GM10266 (cell line): ENCODE results near the gene OPHN1.
"Not testable (repeated sequence)": the region's sequence is repeated elsewhere in the genome, so short reads cannot be mapped to it uniquely, and the experiment has no call there.

Source experiments
- DNase-seq: peaks from one replicate; pipeline ENCODE4 v3.0.0; 2012; ENCODE audit errors: extremely low spot score
- TF ChIP-seq, protein P1 (sequence below): IDR thresholded peaks from 2 replicates; pipeline ENCODE4 v1.5.1; 2012; ENCODE audit warnings: mild to moderate bottlenecking, low read depth; ENCODE audit not compliant: control insufficient read depth, insufficient read depth; ENCODE audit errors: missing control alignments

Gene OPHN1

DNA sequence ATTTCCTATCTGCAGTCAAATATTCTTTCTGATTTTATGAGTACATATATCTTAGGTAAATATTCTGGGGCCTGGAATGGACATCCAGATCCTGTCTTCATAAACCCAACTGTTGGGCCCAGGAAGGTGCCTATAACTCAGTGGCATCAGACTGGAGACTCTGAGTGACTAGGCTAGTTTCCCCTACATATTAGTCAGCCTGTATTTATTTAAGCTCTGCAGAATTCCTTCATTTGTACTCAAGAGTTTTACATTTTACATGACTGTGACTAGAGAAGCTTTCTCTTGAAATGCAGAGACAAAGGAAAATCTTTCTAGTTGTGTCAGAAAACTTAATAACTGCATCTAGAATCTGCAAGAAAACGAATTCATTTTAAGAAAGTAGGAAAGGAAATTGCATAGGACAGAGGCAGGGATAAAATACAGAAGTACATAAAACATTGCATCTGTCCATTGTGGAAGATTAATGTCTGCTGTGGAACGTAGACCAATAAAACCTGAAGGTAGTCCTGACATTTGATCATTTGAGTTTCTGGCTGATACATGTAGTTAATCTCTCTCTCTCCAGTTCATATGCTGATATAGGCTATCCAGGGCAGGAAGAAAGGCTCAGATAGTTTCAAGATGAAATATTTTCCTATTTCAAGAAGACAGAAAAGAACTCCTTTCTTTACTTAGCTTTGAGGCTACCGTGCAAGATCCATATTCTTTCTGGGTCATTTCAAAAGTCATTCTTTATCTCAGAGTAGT, 78.2 kb downstream of the OPHN1 start:
- TF ChIP-seq, protein P1, sequence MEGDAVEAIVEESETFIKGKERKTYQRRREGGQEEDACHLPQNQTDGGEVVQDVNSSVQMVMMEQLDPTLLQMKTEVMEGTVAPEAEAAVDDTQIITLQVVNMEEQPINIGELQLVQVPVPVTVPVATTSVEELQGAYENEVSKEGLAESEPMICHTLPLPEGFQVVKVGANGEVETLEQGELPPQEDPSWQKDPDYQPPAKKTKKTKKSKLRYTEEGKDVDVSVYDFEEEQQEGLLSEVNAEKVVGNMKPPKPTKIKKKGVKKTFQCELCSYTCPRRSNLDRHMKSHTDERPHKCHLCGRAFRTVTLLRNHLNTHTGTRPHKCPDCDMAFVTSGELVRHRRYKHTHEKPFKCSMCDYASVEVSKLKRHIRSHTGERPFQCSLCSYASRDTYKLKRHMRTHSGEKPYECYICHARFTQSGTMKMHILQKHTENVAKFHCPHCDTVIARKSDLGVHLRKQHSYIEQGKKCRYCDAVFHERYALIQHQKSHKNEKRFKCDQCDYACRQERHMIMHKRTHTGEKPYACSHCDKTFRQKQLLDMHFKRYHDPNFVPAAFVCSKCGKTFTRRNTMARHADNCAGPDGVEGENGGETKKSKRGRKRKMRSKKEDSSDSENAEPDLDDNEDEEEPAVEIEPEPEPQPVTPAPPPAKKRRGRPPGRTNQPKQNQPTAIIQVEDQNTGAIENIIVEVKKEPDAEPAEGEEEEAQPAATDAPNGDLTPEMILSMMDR, result no peak
- no peak for DNase-seq

DNA sequence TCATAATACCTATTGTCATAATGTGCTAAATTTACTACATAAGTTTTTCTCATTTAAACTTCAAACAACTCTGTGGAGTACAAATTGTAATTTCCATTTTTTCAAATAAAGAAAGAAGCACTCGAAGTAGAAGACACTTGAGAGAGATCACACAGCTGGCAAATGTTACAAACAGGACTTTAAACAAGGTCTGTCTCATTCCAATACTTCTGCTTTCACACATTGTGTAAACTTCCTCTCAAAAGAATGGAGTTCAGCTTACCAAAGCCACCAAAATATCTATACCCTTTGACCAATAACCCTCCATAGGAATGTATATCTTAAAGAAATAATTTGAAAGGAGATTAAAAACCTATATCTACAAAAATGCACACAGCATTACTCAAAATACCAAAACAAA, 88.3 kb downstream of the OPHN1 start:
- no peak for DNase-seq
- TF ChIP-seq, protein P1, result no peak

DNA sequence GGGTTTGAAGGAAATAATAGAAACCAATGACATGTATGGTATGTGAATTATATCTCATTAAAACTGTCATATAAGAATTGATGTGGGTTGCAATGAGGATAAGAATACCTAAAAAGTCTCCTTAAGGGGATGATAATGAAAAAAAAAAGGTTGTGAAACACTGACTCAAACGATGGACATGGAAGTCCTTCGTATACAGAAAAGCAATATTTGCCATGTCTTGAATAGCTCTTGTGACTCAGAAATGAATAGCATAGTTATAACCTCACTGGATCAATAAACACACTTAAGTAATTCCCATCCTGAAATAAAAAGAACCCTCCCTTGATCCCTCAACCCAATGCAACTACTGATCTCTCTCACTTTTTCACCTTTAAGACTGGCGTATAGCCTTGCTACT, 89.7 kb downstream of the OPHN1 start:
- DNase-seq, result no peak
- TF ChIP-seq, protein P1, result no peak

DNA sequence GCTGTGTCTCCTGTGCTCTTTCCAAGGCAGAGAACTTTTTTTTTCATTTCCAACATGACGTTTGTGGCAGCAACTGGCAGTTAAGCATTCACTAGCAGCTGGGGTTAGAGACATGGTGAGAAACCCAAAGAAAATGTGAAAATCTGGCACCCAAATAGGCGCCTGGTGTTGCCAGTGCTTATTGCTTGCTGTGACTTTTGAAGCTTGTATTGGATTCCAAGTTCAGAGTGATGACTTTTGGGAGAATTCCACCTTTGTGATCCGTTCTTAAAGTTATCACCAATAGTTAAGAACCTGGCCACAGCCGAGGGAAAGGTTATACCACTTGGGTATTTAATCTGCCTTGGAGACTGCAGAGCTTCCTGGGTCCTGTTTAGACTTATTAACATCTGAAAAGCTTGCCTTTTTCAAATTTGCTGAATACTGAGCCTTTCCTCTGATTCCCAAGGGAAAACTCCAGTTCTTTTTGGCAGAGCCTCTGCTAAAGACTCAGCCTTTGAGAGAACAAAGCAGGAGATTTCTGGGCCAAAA, 101.0 kb downstream of the OPHN1 start:
- TF ChIP-seq, protein P1, result no peak
- no peak for DNase-seq

DNA sequence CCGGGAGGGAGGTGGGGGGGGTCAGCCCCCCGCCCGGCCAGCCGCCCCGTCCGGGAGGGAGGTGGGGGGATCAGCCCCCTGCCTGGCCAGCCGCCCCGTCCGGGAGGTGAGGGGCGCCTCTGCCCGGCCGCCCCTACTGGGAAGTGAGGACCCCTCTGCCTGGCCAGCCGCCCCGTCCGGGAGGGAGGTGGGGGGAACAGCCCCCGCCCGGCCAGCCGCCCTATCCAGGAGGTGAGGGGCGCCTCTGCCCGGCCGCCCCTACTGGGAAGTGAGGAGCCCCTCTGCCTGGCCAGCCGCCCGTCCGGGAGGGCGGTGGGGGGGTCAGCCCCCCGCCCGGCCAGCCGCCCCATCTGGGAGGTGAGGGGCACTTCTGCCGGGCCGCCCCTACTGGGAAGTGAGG, 106.5 kb downstream of the OPHN1 start:
- DNase-seq, result not testable (repeated sequence)

DNA sequence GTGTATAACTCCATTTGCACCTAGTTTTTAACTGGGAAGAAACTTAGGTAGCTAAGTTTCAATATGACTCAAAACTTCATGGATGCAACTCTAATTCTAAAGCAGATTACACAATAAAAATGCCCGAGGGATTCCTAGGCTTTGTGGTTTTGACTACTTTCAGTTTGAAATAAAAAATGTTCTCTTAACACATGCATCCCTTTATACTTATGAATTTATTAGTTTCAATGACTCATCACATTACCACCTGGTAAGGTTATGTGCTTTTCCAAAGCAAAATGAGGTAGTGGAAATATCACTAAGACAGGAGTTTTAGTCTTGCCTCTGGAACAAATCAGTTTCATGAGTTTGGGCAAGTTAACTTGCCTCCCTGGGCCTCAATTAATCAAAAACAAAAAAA, 125.5 kb downstream of the OPHN1 start:
- TF ChIP-seq, protein P1, result no peak
- DNase-seq, result no peak

DNA sequence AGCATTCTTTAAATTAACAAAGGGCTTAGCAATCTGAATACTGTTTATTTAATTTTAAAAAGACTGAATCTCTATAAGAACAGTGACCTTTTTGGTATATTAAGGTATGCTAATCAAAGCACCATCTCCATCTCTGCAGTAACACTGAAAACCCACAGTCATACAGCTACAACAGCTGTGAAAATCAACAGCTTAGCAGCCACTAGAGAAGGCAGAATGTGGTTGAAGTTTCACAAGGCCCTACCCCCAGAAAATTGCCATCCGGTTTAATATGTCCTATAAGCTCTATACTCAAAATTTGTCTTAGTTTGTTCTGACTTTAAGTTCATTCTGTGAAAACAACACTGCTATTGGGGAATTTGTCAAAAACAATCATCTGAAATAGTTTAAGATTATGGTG, 128.7 kb downstream of the OPHN1 start:
- no peak for DNase-seq
- TF ChIP-seq, protein P1, result no peak
